OCI-LY7 (cell line): ENCODE results near the gene GADD45A. TPM values are rescaled to one million over a fixed set of nuclear protein-coding genes. Genes with fewer than 3 reads are reported as not detected.

Source experiments
- BruUV-seq: library from RNA; stranded (reverse); fragments of 400-500 nt; replicated peaks from 2 replicates; lab custom pipeline; 2021; lab: Mats Ljungman, UMichigan
- CTCF ChIA-PET: fragments of 300-600 bp; sonication (Branson Sonifier 250); formaldehyde crosslinking; loops from one replicate; lab custom pipeline; 2022; ENCODE audit warnings: antibody characterized with exemption; ENCODE audit not compliant: unreplicated experiment; lab: Charles Lee
- POLR2A ChIA-PET: fragments of 300-600 bp; sonication (Branson Sonifier 250); formaldehyde crosslinking; loops from one replicate; lab custom pipeline; 2022; ENCODE audit warnings: antibody characterized with exemption; lab: Charles Lee
- DNase-seq: peaks from one replicate; pipeline ENCODE4 v3.0.0-alpha.2; 2015; ENCODE audit warnings: low spot score
- H2AFZ ChIP-seq: fragments of 200-600 bp; sonication (generic), shearing (Covaris generic); 2 replicates; pipeline ENCODE4 v1.6.1; 2014; ENCODE audit warnings: mild to moderate bottlenecking, antibody characterized with exemption, low read length, moderate library complexity
- H3K27ac ChIP-seq: fragments of 200-600 bp; sonication (generic); 2 replicates; pipeline ENCODE4 v1.5.1; 2014; ENCODE audit warnings: mixed run types, low read depth, mild to moderate bottlenecking, moderate library complexity, low read length, inconsistent platforms; ENCODE audit not compliant: poor library complexity, severe bottlenecking
- H3K36me3 ChIP-seq: fragments of 200-600 bp; sonication (generic); 2 replicates; pipeline ENCODE4 v1.6.1; 2014; ENCODE audit warnings: mild to moderate bottlenecking, antibody characterized with exemption, low read length, moderate library complexity, mixed read lengths; ENCODE audit not compliant: insufficient read depth
- H3K4me1 ChIP-seq: fragments of 200-600 bp; sonication (generic); 2 replicates; pipeline ENCODE4 v1.5.1; 2014; ENCODE audit warnings: mild to moderate bottlenecking, low read length; ENCODE audit not compliant: insufficient read depth, poor library complexity, severe bottlenecking
- H3K4me2 ChIP-seq: fragments of 200-600 bp; sonication (generic); 2 replicates; pipeline ENCODE4 v1.6.1; 2014; ENCODE audit warnings: mild to moderate bottlenecking, low read length
- H3K4me3 ChIP-seq: fragments of 200-600 bp; sonication (generic); 2 replicates; pipeline ENCODE4 v1.5.1; 2014; ENCODE audit warnings: mild to moderate bottlenecking, low read depth, low read length; ENCODE audit not compliant: poor library complexity, severe bottlenecking
- H3K79me2 ChIP-seq: fragments of 200-600 bp; sonication (generic); 2 replicates; pipeline ENCODE4 v1.6.1; 2016; ENCODE audit warnings: low read depth, mild to moderate bottlenecking, low read length, moderate library complexity, mixed read lengths; ENCODE audit not compliant: insufficient read depth
- H3K9me2 ChIP-seq: fragments of 200-600 bp; sonication (generic); 2 replicates; pipeline ENCODE4 v1.6.1; 2016; ENCODE audit warnings: mild to moderate bottlenecking, low read length, mixed read lengths; ENCODE audit not compliant: insufficient read depth
- H3K9me3 ChIP-seq: fragments of 200-600 bp; sonication (generic); 2 replicates; pipeline ENCODE4 v1.6.1; 2014; ENCODE audit warnings: mild to moderate bottlenecking, mixed run types, low read length, mixed read lengths
- H4K20me1 ChIP-seq: fragments of 200-600 bp; sonication (generic); 2 replicates; pipeline ENCODE4 v1.6.1; 2014; ENCODE audit warnings: mild to moderate bottlenecking, antibody characterized with exemption, low read length, moderate library complexity, mixed read lengths; ENCODE audit not compliant: insufficient read depth
- EZH2phosphoT487 ChIP-seq: fragments of 200-600 bp; sonication (generic); IDR thresholded peaks from 2 replicates; pipeline ENCODE4 v1.6.1; 2018; ENCODE audit warnings: low read depth, borderline replicate concordance, mild to moderate bottlenecking, mixed run types, antibody characterized with exemption, low read length, moderate library complexity, mixed read lengths
- intact Hi-C: fragments of 100-400 bp; cut with micrococcal nuclease; formaldehyde crosslinking; loops from one replicate; pipeline ENCODE4 v1.10.0; 2022; ENCODE audit not compliant: unreplicated experiment
- total RNA-seq, 2 experiments: library from RNA; depleted of rRNA in 1 of 2; stranded (reverse); fragments of >200 nt in 1 of 2; shearing (Covaris generic) in 1 of 2; gene quantifications; 2 replicates each; pipeline ENCODE4 v1.2.3, GENCODE V29; 2014 to 2022
- TF ChIP-seq, protein P1 (sequence below): fragments of 200-600 bp; sonication (generic); conservative IDR thresholded peaks from 2 replicates; pipeline ENCODE4 v1.5.1; 2014; ENCODE audit warnings: mild to moderate bottlenecking, antibody characterized with exemption, low read length, moderate library complexity, mixed read lengths

The GADD45A gene
- total RNA-seq, 2 experiments from 2014 or later: 46.8 to 48.6 TPM

DNA sequence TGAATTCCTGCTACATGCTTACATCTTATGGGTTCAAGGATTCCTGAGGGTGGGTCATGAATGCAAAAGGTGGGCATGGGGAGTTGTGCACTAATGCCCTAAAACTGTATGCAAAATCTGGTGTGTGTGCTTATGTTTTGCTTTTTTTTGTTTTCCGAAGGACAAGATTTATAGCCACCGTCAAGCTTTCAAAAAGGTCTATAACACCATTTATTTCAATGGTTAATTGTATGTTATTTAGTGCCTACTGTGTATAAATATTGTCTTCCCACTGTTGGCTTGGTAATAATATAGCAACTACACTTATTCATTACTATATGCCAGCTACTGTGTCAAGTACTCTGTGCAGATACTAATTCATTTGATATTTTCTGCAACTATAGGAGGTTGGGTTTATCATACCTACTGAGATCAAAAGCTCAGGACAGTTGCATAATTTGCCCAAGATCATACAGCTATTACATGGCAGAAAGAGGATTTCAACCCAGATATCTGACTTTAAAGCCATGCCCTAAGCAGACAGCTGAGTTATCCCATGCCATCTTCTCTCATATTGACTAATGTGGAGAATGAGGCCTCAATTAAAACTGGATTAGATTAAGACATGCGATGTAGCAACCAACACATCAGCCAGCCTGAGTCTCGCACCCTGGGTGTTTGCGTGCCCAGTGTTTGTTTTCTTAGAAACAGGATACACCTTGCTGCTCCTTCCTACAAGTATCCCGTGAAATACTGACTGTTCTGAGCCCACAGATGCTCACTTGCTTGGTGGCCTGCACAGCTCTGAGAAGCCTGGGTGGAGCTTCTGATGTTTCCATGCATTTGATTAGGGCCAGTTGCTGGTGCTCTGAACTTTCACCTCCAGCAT lies 34.6 kb downstream of the GADD45A start:
- Histone ChIP-seq H2AFZ (no peak overlapping the region), H4K20me1 (no peaks in the 10 kb centered on the region), H3K9me3 (no peaks in the 10 kb centered on the region), H3K27ac (no peak overlapping the region), H3K4me2 (no peak overlapping the region), H3K4me3 (no peak overlapping the region), H3K4me1 (peaks cover 26% of the 10 kb centered on the region), H3K36me3 (no peaks in the 10 kb centered on the region), H3K79me2 (no peaks in the 10 kb centered on the region), H3K9me2 (no peaks in the 10 kb centered on the region)
- ChIA-PET POLR2A (interaction anchor here (1.2 to 5.9 kb wide), 5 partner anchors 8 to 35 kb away, joined by 3 to 51 read pairs (median 13); partner anchors contain the start of gene GADD45A), CTCF (interaction anchor here (0.5 to 1.3 kb wide), 2 partner anchors 13 to 40 kb away, joined by 3 to 6 read pairs; no protein-coding TSS in a partner anchor)
- no TSS peak for BruUV-seq
- intact Hi-C loops: no loop called here
- DNase-seq: no peak
- TF ChIP-seq EZH2phosphoT487: no peak
- TF ChIP-seq, protein P1, sequence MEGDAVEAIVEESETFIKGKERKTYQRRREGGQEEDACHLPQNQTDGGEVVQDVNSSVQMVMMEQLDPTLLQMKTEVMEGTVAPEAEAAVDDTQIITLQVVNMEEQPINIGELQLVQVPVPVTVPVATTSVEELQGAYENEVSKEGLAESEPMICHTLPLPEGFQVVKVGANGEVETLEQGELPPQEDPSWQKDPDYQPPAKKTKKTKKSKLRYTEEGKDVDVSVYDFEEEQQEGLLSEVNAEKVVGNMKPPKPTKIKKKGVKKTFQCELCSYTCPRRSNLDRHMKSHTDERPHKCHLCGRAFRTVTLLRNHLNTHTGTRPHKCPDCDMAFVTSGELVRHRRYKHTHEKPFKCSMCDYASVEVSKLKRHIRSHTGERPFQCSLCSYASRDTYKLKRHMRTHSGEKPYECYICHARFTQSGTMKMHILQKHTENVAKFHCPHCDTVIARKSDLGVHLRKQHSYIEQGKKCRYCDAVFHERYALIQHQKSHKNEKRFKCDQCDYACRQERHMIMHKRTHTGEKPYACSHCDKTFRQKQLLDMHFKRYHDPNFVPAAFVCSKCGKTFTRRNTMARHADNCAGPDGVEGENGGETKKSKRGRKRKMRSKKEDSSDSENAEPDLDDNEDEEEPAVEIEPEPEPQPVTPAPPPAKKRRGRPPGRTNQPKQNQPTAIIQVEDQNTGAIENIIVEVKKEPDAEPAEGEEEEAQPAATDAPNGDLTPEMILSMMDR: no peak

DNA sequence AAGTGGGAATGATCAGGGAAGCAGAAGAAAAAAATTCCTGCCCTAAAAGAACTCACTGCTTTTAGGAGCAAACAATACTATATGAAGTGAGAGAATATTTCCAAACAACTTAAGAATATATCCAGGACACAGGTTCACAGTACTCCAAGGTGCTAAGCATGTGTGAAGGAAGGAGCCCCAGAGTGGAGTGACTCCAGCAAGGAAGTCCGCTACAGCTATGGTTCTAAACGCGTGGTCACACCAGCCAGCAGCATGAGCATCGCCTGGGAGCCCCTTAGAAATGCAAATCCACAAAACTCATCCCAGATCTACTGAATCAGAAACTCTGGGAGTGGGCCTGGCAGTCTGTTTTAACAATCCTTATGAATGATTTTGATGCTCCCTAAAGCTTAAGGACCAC lies 36.1 kb downstream of the GADD45A start:
- ChIA-PET CTCF (interaction anchor here (1.1 to 1.7 kb wide), 3 partner anchors 8 to 39 kb away, joined by 3 to 6 read pairs (median 3); no protein-coding TSS in a partner anchor), POLR2A (interaction anchor here (1.6 to 5.9 kb wide), 6 partner anchors 10 to 46 kb away, joined by 6 to 51 read pairs (median 12); partner anchors contain the start of gene GADD45A)
- H3K4me2 ChIP-seq: no peak overlapping the region
- no peak overlapping the region for H3K27ac ChIP-seq
- TF ChIP-seq EZH2phosphoT487: no peak
- TF ChIP-seq, protein P1: no peak
- no peaks in the 10 kb centered on the region for H3K9me2 ChIP-seq
- no peaks in the 10 kb centered on the region for H3K79me2 ChIP-seq
- H3K4me3 ChIP-seq: no peak overlapping the region
- no peaks in the 10 kb centered on the region for H3K9me3 ChIP-seq
- DNase-seq: no peak
- BruUV-seq: no TSS peak
- H3K4me1 ChIP-seq: peaks cover 26% of the 10 kb centered on the region
- intact Hi-C loops: no loop called here
- H2AFZ ChIP-seq: no peak overlapping the region
- no peaks in the 10 kb centered on the region for H3K36me3 ChIP-seq
- no peaks in the 10 kb centered on the region for H4K20me1 ChIP-seq
